Measurements from ENCODE around the gene GTF3A. TPM values are rescaled to one million over a fixed set of nuclear protein-coding genes. Genes with fewer than 3 reads are reported as not detected.
A peak's percentile ranks its signal among the peaks of the same experiment; 100 is the strongest.

GTF3A gene
- total RNA-seq, 1 experiment from 2014 or later, result 88.7 TPM

- TF ChIP-seq MYBL2 (CRISPR knock-in tag; IDR thresholded peaks at IDR 0.05) (peak; percentile 97), E2F4 (CRISPR knock-in tag; IDR thresholded peaks at IDR 0.05; ENCODE audit: borderline replicate concordance, low read depth) (peak; percentile 86), FOXP4 (CRISPR knock-in tag; IDR thresholded peaks at IDR 0.05) (peak; percentile 99), IRF1 (CRISPR knock-in tag; IDR thresholded peaks at IDR 0.05) (peak; percentile 97), NR1H2 (CRISPR knock-in tag; IDR thresholded peaks at IDR 0.05) (0 out of 2 replicates have a peak, but pooled peaks have one; percentile 63), GABPB1 (CRISPR knock-in tag; IDR thresholded peaks at IDR 0.05) (peak; percentile 81), ATF1 (CRISPR knock-in tag; IDR thresholded peaks at IDR 0.05) (peak; percentile 97), ZNF138 (CRISPR knock-in tag; conservative IDR thresholded peaks at IDR 0.05) (0 out of 2 replicates have a peak, but pooled peaks have one; percentile 80), ELF4 (CRISPR knock-in tag; IDR thresholded peaks at IDR 0.05; ENCODE audit: low read depth) (peak; percentile 92; the same call in 1 of the 2 replicates), HMGXB4 (CRISPR knock-in tag; IDR thresholded peaks at IDR 0.05) (peak; percentile 89; the same call in 1 of the 2 replicates), USF1 (CRISPR knock-in tag; IDR thresholded peaks at IDR 0.05) (peak; percentile 72), ZNF121 (CRISPR knock-in tag; IDR thresholded peaks at IDR 0.05) (no peak), OVOL2 (CRISPR knock-in tag; IDR thresholded peaks at IDR 0.05; ENCODE audit: borderline replicate concordance) (no peak), JAZF1 (CRISPR knock-in tag; IDR thresholded peaks at IDR 0.05) (no peak), ZNF232 (CRISPR knock-in tag; IDR thresholded peaks at IDR 0.05) (peak; percentile 96)
These were observed at the start of gene GTF3A (continued) for GRCh38 chr13:27424246-27425157.

GRCh38 chr13:27374650-27375049, 49.8 kb upstream of the GTF3A start:
- H3K4me3 Mint-ChIP-seq, result no peak overlapping the region
- DNase-seq (ENCODE audit: low spot score), result peak; percentile 66
- CTCF ChIA-PET, result interaction anchor here (1.0 to 6.0 kb wide), 11 partner anchors 10 to 612 kb away, joined by 3 to 94 read pairs (median 5); no protein-coding TSS in a partner anchor
- H3K4me1 Mint-ChIP-seq, result peaks cover 22% of the 10 kb centered on the region
- POLR2A ChIA-PET, result no interaction called here
- no peaks in the 10 kb centered on the region for H3K36me3 Mint-ChIP-seq
- ATAC-seq, result peak; percentile 88
- H3K27me3 Mint-ChIP-seq (ENCODE audit: low read depth), result peaks cover 15% of the 10 kb centered on the region
- H3K27ac Mint-ChIP-seq, result no peak overlapping the region
- no peaks in the 10 kb centered on the region; the same call in 1 of the 2 replicates for H3K9me3 Mint-ChIP-seq
- TF ChIP-seq ETV6 (CRISPR knock-in tag; IDR thresholded peaks at IDR 0.05), result no peak
- TF ChIP-seq STAT6 (CRISPR knock-in tag; conservative IDR thresholded peaks at IDR 0.05; ENCODE audit: low read depth), result no peak
- no peak for TF ChIP-seq USF2 (CRISPR knock-in tag; IDR thresholded peaks at IDR 0.05)
- no peak for TF ChIP-seq ELF4 (CRISPR knock-in tag; IDR thresholded peaks at IDR 0.05; ENCODE audit: low read depth)
- TF ChIP-seq ZNF425 (CRISPR knock-in tag; conservative IDR thresholded peaks at IDR 0.05), result no peak
- TF ChIP-seq TCF7 (CRISPR knock-in tag; IDR thresholded peaks at IDR 0.05; ENCODE audit: low read depth), result no peak
- TF ChIP-seq ATF3 (CRISPR knock-in tag; conservative IDR thresholded peaks at IDR 0.05), result no peak

All from WTC11 (cell line).